Measurements from ENCODE around the gene RSRC1.

GRCh38 chr3:158210067-158210466 lies 100.2 kb downstream of the RSRC1 start:
- no peak for TF ChIP-seq CTCF (IDR thresholded peaks at IDR 0.05)
- TF ChIP-seq POLR2A (IDR thresholded peaks at IDR 0.05): no peak

Data from esophagus squamous epithelium (tissue), 4 donors.